CD4-positive, alpha-beta memory T cell (primary cell): ENCODE results near the gene P2RX6. TPM values are rescaled to one million over a fixed set of nuclear protein-coding genes. Genes with fewer than 3 reads are reported as not detected.
A peak's percentile ranks its signal among the peaks of the same experiment; 100 is the strongest.

ENCODE experiments used
- CTCF ChIA-PET: fragments of 350-600 bp; sonication (Branson Sonifier 250); formaldehyde crosslinking; loops from one replicate; lab custom pipeline; 2021; ENCODE audit warnings: inconsistent platforms; ENCODE audit not compliant: partially characterized antibody; lab: Charles Lee
- POLR2A ChIA-PET: fragments of 350-600 bp; sonication (Branson Sonifier 250); formaldehyde crosslinking; loops from one replicate; lab custom pipeline; 2021; ENCODE audit not compliant: partially characterized antibody; lab: Charles Lee
- DNase-seq, 5 donors: peaks; one replicate each; pipeline versions ENCODE4 v3.0.0 to v3.0.0-alpha.2; 2020 to 2022; ENCODE audit warnings: mixed read lengths in 1 of 5
- H3K27ac ChIP-seq: one replicate; pipeline ENCODE4 v1.7.0; 2013; ENCODE audit warnings: low read depth, low read length
- H3K27me3 ChIP-seq: 2 replicates; pipeline ENCODE4 v1.7.0; 2013; ENCODE audit warnings: mild to moderate bottlenecking, low read length, moderate library complexity; ENCODE audit not compliant: insufficient read depth
- H3K36me3 ChIP-seq: 2 replicates; pipeline ENCODE4 v1.7.0; 2013; ENCODE audit warnings: mild to moderate bottlenecking, low read length, moderate library complexity; ENCODE audit not compliant: insufficient read depth
- H3K4me1 ChIP-seq: 2 replicates; pipeline ENCODE4 v1.7.0; 2013; ENCODE audit warnings: mild to moderate bottlenecking, low read length, moderate library complexity; ENCODE audit not compliant: insufficient read depth
- H3K4me3 ChIP-seq, 2 donors: one replicate each; pipeline ENCODE4 v1.7.0; 2013; ENCODE audit warnings: low read length in 2 of 2, mild to moderate bottlenecking in 1 of 2
- H3K9me3 ChIP-seq, 2 donors: one replicate each; pipeline ENCODE4 v1.7.0; 2013; ENCODE audit warnings: low read length in 2 of 2, control low read depth in 1 of 2; ENCODE audit not compliant: control insufficient read depth in 1 of 2
- H3K27ac Mint-ChIP-seq, 7 donors: one replicate each; pipeline ENCODE4 v1.8.0; 2020 to 2021; ENCODE audit warnings: mixed read lengths in 7 of 7, mild to moderate bottlenecking in 6 of 7, inconsistent platforms in 3 of 7, moderate library complexity in 3 of 7
- H3K27me3 Mint-ChIP-seq, 2 donors: one replicate each; pipeline ENCODE4 v1.8.0; 2020 to 2021; ENCODE audit warnings: mixed read lengths in 2 of 2
- H3K36me3 Mint-ChIP-seq, 2 donors: one replicate each; pipeline ENCODE4 v1.8.0; 2020 to 2021; ENCODE audit warnings: mixed read lengths in 2 of 2, inconsistent platforms in 1 of 2, mild to moderate bottlenecking in 1 of 2
- H3K4me1 Mint-ChIP-seq, 4 donors: one replicate each; pipeline ENCODE4 v1.8.0; 2020 to 2021; ENCODE audit warnings: mixed read lengths in 4 of 4, mild to moderate bottlenecking in 1 of 4
- H3K4me3 Mint-ChIP-seq, 8 donors: one replicate each; pipeline ENCODE4 v1.8.0; 2020 to 2021; ENCODE audit warnings: mixed read lengths in 8 of 8, mild to moderate bottlenecking in 7 of 8, moderate library complexity in 6 of 8, inconsistent platforms in 3 of 8
- H3K9me3 Mint-ChIP-seq, 8 donors: one replicate each; pipeline ENCODE4 v1.8.0; 2020 to 2021; ENCODE audit warnings: mixed read lengths in 8 of 8, mild to moderate bottlenecking in 5 of 8, inconsistent platforms in 3 of 8, moderate library complexity in 1 of 8
- intact Hi-C: fragments of 100-400 bp; cut with micrococcal nuclease; formaldehyde crosslinking; loops from one replicate; pipeline ENCODE4 v1.15.1; 2023
- polyA plus RNA-seq, 2 donors: library from polyadenylated mRNA; unstranded; fragments of 300-500 nt; fragmentation: Illumina TruSeq; gene quantifications; one replicate each; pipeline ENCODE4 v1.2.3, GENCODE V29; 2021
- total RNA-seq, 2 experiments: library from RNA; stranded (reverse); gene quantifications; one replicate each; pipeline ENCODE4 v1.2.3, GENCODE V29; 2021

P2RX6 gene
- total and polyA plus RNA-seq, 4 experiments from 2014 or later = 0.19 to 1.2 (median 1.1) TPM; not detected in 1

DNA sequence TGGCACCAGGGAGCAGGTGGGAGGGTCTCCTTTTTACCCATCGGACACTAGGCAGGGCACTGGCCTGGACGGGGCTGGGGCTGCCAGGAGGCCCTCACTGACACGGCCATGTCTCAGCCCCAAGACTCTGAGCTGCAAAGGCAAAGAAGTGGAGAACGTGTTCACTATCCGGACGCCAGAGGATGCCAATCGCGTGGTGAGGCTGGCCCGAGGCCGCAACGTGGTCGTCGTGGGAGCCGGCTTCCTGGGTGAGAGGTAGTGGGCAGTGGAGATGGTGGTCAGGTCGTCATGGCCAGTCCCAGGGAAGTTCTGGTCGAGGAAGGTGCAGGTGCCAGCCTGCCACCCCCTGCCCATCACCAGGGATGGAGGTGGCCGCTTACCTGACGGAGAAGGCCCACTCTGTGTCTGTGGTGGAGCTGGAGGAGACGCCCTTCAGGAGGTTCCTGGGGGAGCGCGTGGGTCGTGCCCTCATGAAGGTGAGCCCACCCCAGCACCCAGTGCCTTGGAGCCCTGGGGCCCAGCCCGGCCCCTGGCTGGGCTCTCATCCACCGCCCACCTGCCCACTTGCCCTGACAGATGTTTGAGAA, 38.6 kb upstream of the P2RX6 start:
- no peak overlapping the region for H3K4me3 ChIP-seq
- DNase-seq = no peak
- intact Hi-C loops = no loop called here
- no peak overlapping the region for H3K27ac Mint-ChIP-seq
- H3K36me3 Mint-ChIP-seq = peaks cover 0 to 3% of the 10 kb centered on the region in 2 donors
- H3K4me3 Mint-ChIP-seq = peak overlapping the region in 1 of 8 donors; percentile 50
- H3K4me1 ChIP-seq = peaks cover 9% of the 10 kb centered on the region
- no peak overlapping the region for H3K27ac ChIP-seq
- peaks cover 0 to 7% (median 0%) of the 10 kb centered on the region in 8 donors for H3K9me3 Mint-ChIP-seq
- H3K9me3 ChIP-seq = peaks cover 0 to 6% of the 10 kb centered on the region in 2 donors
- H3K27me3 Mint-ChIP-seq = no peaks in the 10 kb centered on the region
- H3K4me1 Mint-ChIP-seq = peaks cover 5 to 25% (median 13%) of the 10 kb centered on the region in 4 donors
- ChIA-PET POLR2A (interaction anchor here (1.4 kb wide), 1 partner anchor 26 kb away, joined by 3 read pairs; the partner anchor contains the start of gene THAP7), CTCF (no interaction called here)
- H3K27me3 ChIP-seq = no peaks in the 10 kb centered on the region
- H3K36me3 ChIP-seq = no peaks in the 10 kb centered on the region

DNA sequence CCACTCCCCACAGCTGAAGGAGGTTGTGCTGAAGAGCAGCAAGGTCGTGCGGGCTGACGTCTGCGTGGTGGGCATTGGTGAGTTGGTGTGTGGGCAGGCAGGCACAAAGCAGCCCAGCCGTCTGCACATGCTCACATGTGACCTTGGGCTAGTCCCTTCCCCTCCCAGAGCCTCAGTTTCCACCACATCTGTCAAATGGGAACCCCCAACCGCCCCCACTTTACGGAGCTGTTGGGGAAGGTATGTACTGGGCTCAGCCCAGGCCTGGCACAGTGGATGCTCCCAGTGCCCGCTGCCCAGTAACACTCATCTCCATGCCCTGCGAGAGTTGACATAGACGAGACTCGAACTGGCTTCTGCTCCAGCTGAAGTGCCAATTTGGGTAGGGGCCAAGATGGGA, 37.9 kb upstream of the P2RX6 start:
- H3K9me3 ChIP-seq = peaks cover 0 to 6% of the 10 kb centered on the region in 2 donors
- peaks cover 8 to 29% (median 15%) of the 10 kb centered on the region in 4 donors for H3K4me1 Mint-ChIP-seq
- H3K36me3 ChIP-seq = no peaks in the 10 kb centered on the region
- no peak overlapping the region for H3K27ac ChIP-seq
- H3K27me3 ChIP-seq = no peaks in the 10 kb centered on the region
- H3K4me1 ChIP-seq = peaks cover 11% of the 10 kb centered on the region
- H3K4me3 ChIP-seq = no peak overlapping the region
- POLR2A ChIA-PET = interaction anchor here (1.4 kb wide), 1 partner anchor 25 kb away, joined by 3 read pairs; the partner anchor contains the start of gene THAP7
- no peak overlapping the region for H3K27ac Mint-ChIP-seq
- H3K9me3 Mint-ChIP-seq = peaks cover 0 to 7% (median 0%) of the 10 kb centered on the region in 8 donors
- intact Hi-C loops = no loop called here
- peaks cover 0 to 7% of the 10 kb centered on the region in 2 donors for H3K36me3 Mint-ChIP-seq
- no peak overlapping the region for H3K4me3 Mint-ChIP-seq
- CTCF ChIA-PET = no interaction called here
- no peaks in the 10 kb centered on the region for H3K27me3 Mint-ChIP-seq
- no peak for DNase-seq

DNA sequence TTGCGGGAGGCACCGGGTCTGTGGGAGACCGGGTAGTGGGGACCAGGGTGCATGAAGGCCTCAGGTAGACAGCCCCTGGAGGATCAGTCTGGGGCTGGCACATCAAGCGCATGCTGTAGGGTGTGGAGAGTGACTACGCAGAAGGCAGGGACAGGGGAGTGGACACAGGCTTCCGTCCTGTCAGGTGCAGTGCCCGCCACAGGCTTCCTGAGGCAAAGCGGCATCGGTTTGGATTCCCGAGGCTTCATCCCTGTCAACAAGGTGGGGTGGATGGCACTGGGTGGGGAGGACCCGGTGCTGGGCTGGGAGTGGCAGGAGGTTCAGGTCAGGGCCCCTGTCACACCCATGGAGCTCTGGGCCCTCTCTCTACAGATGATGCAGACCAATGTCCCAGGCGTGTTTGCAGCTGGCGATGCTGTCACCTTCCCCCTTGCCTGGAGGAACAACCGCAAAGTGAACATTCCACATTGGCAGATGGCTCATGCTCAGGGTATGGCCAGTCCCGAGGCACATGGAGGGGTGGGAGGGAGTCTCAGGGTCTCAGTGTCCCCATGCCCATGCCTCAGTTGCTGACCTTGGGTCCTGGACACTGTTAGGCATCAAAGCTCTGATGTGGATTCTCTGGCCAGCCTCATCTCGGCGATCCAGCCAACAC, 37.3 kb upstream of the P2RX6 start:
- peaks cover 10 to 34% (median 18%) of the 10 kb centered on the region in 4 donors for H3K4me1 Mint-ChIP-seq
- Histone ChIP-seq H3K4me3 (no peak overlapping the region), H3K9me3 (peaks cover 0 to 6% of the 10 kb centered on the region in 2 donors), H3K4me1 (peaks cover 14% of the 10 kb centered on the region), H3K27ac (no peak overlapping the region), H3K36me3 (no peaks in the 10 kb centered on the region), H3K27me3 (no peaks in the 10 kb centered on the region)
- no peaks in the 10 kb centered on the region for H3K27me3 Mint-ChIP-seq
- peaks cover 0 to 7% (median 0%) of the 10 kb centered on the region in 8 donors for H3K9me3 Mint-ChIP-seq
- H3K36me3 Mint-ChIP-seq = peaks cover 0 to 9% of the 10 kb centered on the region in 2 donors
- ChIA-PET CTCF (no interaction called here), POLR2A (no interaction called here)
- peak overlapping the region in 1 of 7 donors; percentile 55 for H3K27ac Mint-ChIP-seq
- no peak for DNase-seq
- H3K4me3 Mint-ChIP-seq = no peak overlapping the region
- intact Hi-C loops = no loop called here

DNA sequence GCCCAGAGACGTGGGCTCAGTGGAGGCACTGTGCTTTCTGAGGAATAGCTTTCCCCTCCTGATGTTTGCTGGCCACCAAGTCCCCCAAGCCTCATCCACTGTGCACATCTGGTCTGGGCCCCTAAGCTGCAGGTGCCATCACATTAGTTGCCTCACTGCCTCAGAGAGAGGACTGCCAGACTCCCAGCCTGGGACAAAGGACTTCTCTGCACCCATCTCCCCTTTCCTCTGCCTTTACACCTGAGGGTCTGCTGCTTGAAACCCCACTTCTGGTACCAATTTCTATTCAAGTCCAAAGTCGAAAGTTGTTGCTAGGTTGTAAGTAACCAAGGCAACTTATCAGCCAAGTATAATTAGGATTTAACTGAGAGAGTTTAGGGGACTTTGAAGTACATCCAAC, 36.5 kb upstream of the P2RX6 start:
- H3K27ac Mint-ChIP-seq = peak overlapping the region in 1 of 7 donors; percentile 90
- no peak for DNase-seq
- Histone ChIP-seq H3K9me3 (peaks cover 0 to 6% of the 10 kb centered on the region in 2 donors), H3K27me3 (no peaks in the 10 kb centered on the region), H3K36me3 (no peaks in the 10 kb centered on the region), H3K27ac (no peak overlapping the region), H3K4me1 (peaks cover 19% of the 10 kb centered on the region), H3K4me3 (no peak overlapping the region)
- H3K4me1 Mint-ChIP-seq = peaks cover 13 to 39% (median 23%) of the 10 kb centered on the region in 4 donors
- ChIA-PET CTCF (no interaction called here), POLR2A (no interaction called here)
- H3K36me3 Mint-ChIP-seq = peaks cover 0 to 12% of the 10 kb centered on the region in 2 donors
- no peak overlapping the region for H3K4me3 Mint-ChIP-seq
- H3K27me3 Mint-ChIP-seq = no peaks in the 10 kb centered on the region
- H3K9me3 Mint-ChIP-seq = peaks cover 0 to 7% (median 0%) of the 10 kb centered on the region in 8 donors
- intact Hi-C loops = no loop called here

DNA sequence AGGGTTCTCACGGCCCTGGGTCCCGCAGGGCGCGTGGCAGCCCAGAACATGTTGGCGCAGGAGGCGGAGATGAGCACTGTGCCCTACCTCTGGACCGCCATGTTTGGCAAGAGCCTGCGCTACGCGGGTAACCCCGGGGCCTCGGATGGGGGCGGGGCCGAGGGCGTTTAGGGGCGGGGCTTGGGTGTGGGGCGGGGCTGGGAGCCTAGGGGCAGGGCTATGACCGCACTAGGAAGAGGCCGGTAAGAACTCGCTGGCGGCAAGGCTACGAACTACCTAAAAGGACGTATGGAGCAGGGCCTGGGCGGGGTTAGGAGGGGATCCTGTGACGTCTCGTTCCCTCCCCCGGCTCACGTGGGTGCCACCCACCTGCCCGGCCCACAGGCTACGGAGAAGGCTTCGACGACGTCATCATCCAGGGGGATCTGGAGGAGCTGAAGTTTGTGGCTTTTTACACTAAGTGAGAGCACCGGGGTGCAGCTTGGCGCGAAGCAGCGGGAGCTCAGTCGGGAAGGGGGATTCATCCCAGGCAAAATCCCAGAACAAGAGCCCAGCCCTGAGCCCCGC, 35.6 kb upstream of the P2RX6 start:
- ChIA-PET POLR2A (interaction anchor here (0.8 kb wide), 1 partner anchor 11 kb away, joined by 3 read pairs; no protein-coding TSS in a partner anchor), CTCF (no interaction called here)
- Histone ChIP-seq H3K36me3 (no peaks in the 10 kb centered on the region), H3K4me3 (no peak overlapping the region), H3K9me3 (peaks cover 0 to 6% of the 10 kb centered on the region in 2 donors), H3K27me3 (no peaks in the 10 kb centered on the region), H3K27ac (no peak overlapping the region), H3K4me1 (peaks cover 19% of the 10 kb centered on the region)
- peak overlapping the region in 7 of 8 donors; percentile 47 to 87 (median 67) for H3K4me3 Mint-ChIP-seq
- H3K27ac Mint-ChIP-seq = peak overlapping the region; percentile 67 to 93 (median 86)
- intact Hi-C loops = no loop called here
- H3K27me3 Mint-ChIP-seq = no peaks in the 10 kb centered on the region
- peaks cover 0 to 16% of the 10 kb centered on the region in 2 donors for H3K36me3 Mint-ChIP-seq
- H3K4me1 Mint-ChIP-seq = peaks cover 19 to 47% (median 29%) of the 10 kb centered on the region in 4 donors
- H3K9me3 Mint-ChIP-seq = peaks cover 0 to 7% (median 0%) of the 10 kb centered on the region in 8 donors
- peak; percentile 48 to 84 (median 64) for DNase-seq

DNA sequence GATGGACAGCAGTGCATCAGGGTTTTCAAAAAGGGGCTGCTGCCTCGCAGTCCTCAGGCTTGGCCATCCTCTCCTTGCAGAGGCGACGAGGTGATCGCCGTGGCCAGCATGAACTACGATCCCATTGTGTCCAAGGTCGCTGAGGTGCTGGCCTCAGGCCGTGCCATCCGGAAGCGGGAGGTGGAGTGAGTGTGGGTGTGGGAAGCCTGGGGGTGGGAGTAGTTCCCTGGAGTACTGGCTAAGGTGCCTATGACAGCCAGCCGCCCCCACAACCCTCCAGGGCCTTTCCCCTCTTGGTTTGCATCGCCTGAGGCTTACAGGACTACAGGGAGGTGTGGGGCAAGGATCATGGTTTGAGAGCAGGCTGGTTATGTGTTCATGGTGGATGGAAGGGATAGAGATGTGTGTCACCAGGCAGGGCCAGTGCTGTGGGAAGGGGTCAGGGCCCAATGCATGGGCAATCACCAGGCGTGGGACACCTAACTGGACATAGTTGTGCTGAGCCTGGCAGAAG, 35.0 kb upstream of the P2RX6 start:
- ChIA-PET POLR2A (interaction anchor here (0.8 kb wide), 1 partner anchor 10 kb away, joined by 3 read pairs; no protein-coding TSS in a partner anchor), CTCF (no interaction called here)
- DNase-seq = no peak
- Histone ChIP-seq H3K4me3 (no peak overlapping the region), H3K9me3 (peaks cover 0 to 6% of the 10 kb centered on the region in 2 donors), H3K36me3 (no peaks in the 10 kb centered on the region), H3K27ac (no peak overlapping the region), H3K4me1 (peaks cover 19% of the 10 kb centered on the region), H3K27me3 (no peaks in the 10 kb centered on the region)
- Mint-ChIP-seq H3K27me3 (no peaks in the 10 kb centered on the region), H3K36me3 (peaks cover 0 to 16% of the 10 kb centered on the region in 2 donors), H3K9me3 (peaks cover 0 to 7% (median 0%) of the 10 kb centered on the region in 8 donors), H3K27ac (peak overlapping the region in 6 of 7 donors; percentile 1 to 95 (median 70)), H3K4me1 (peaks cover 19 to 47% (median 29%) of the 10 kb centered on the region in 4 donors), H3K4me3 (peak overlapping the region in 7 of 8 donors; percentile 32 to 87 (median 55))
- intact Hi-C loops = no loop called here
